ENCODE results near the gene TWSG1. TPM values are rescaled to one million over a fixed set of nuclear protein-coding genes. Genes with fewer than 3 reads are reported as not detected.
"Not testable (repeated sequence)": the region's sequence is repeated elsewhere in the genome, so short reads cannot be mapped to it uniquely, and the experiment has no call there.

Gene TWSG1
- total and polyA plus RNA-seq, 4 donors: 51.7 to 148 (median 90.2) TPM

DNA sequence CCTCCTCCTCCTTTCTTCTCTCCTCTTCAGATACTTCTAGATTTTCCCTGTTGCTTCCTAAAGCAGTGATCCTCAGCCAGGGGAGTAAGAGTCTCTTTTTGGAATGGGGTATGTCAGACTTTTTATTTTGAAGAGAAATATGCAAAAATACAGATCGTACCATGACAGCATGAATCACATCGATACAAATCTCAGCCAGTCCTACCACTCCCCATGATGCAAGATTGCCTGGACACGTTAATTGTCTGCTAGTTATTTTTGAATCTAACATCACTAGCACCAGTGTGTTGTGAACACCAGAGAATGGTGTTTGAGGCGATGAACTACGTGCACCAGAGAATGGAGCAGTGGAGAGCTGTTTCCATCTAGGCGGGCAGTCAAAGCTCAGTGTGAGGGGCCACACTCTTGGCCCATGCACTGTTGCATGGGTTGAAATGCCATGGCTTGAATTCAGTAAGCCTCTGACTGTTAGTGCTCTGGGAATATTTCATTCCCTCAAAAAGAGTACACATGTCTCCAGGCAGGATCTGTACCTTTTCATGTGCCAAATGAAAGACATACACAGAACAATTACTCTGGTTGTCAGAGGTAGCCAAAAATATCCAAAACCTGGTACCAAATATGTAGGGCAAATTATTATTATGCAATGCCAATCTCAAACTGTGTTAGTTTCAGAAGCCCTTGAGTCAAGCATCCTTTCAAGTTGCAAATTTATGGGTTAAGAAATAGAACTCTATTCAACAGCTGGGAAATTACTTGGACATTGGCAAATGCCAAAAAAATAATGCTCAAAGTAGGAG, 94.5 kb downstream of the TWSG1 start:
- intact Hi-C loops (cut with DNase I): no loop called here
- WGBS, 2 donors: 94 to 95% methylated on average over 6 of the region's 6 CpGs
- DNase-seq (no peak), ATAC-seq (ENCODE audit: low FRiP score) (no peak)
- no peaks in the 10 kb centered on the region for H3K27me3 ChIP-seq (ENCODE audit: control insufficient read depth in 1 of 2, insufficient read depth in 2 of 2, low read length in 1 of 2)
- H3K9me3 ChIP-seq (ENCODE audit: control insufficient read depth, low read length): no peaks in the 10 kb centered on the region
- H3K36me3 ChIP-seq (ENCODE audit: control insufficient read depth in 1 of 2, insufficient read depth in 2 of 2, low read length in 1 of 2): no peaks in the 10 kb centered on the region
- H3K27ac ChIP-seq (ENCODE audit: low read depth in 1 of 2, low read length in 2 of 2): no peak overlapping the region
- no peak overlapping the region for H3K4me3 ChIP-seq (ENCODE audit: low read length in 2 of 2)
- H3K4me1 ChIP-seq (ENCODE audit: control insufficient read depth in 1 of 2, insufficient read depth in 2 of 2, low read length in 2 of 2): no peaks in the 10 kb centered on the region

DNA sequence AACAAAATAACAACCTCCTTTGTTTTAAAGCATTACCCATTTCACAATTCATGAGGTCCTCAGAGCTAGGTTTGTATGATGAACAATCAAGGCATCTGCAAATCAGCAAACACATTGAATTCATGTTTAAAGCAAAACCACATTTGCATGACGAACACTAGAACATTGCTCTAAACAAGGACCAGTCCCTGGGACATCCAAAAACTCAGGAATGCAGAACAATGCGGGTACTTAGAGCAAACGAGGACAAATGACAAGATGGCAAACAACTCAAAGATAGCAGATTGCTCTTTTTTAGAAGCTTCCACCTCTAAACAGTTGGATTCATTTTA, 95.1 kb downstream of the TWSG1 start:
- intact Hi-C loops (cut with DNase I): no loop called here
- H3K36me3 ChIP-seq (ENCODE audit: control insufficient read depth in 1 of 2, insufficient read depth in 2 of 2, low read length in 1 of 2): no peaks in the 10 kb centered on the region
- H3K27me3 ChIP-seq (ENCODE audit: control insufficient read depth in 1 of 2, insufficient read depth in 2 of 2, low read length in 1 of 2): no peaks in the 10 kb centered on the region
- DNase-seq: no peak
- no peak overlapping the region for H3K27ac ChIP-seq (ENCODE audit: low read depth in 1 of 2, low read length in 2 of 2)
- H3K4me3 ChIP-seq (ENCODE audit: low read length in 2 of 2): no peak overlapping the region
- H3K9me3 ChIP-seq (ENCODE audit: control insufficient read depth, low read length): no peaks in the 10 kb centered on the region
- no peak for ATAC-seq (ENCODE audit: low FRiP score)
- no peaks in the 10 kb centered on the region for H3K4me1 ChIP-seq (ENCODE audit: control insufficient read depth in 1 of 2, insufficient read depth in 2 of 2, low read length in 2 of 2)
- WGBS, 2 donors: 43 to 49% methylated on average over 3 of the region's 3 CpGs

DNA sequence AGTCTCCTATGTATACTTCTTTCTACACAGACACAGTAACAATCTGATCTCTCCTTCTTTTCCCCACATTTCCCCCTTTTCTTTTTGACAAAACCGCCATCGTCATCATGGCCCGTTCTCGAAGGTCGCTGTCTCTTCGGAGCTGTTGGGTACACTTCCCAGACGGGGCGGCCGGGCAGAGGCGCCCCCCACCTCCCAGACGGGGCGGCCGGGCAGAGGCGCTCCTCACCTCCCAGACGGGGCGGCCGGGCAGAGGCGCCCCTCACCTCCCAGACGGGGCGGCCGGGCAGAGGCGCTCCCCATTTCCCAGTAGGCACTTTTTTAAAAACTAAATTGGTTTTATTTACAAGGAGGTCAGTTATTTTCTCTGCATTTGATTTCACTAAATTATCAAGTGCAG, 95.7 kb downstream of the TWSG1 start:
- 89 to 93% methylated on average over 21 to 22 of the region's 22 CpGs for WGBS, 2 donors
- intact Hi-C loops (cut with DNase I); H3K36me3 ChIP-seq (ENCODE audit: control insufficient read depth in 1 of 2, insufficient read depth in 2 of 2, low read length in 1 of 2); H3K4me3 ChIP-seq (ENCODE audit: low read length in 2 of 2); H3K9me3 ChIP-seq (ENCODE audit: control insufficient read depth, low read length); ATAC-seq (ENCODE audit: low FRiP score); H3K27me3 ChIP-seq (ENCODE audit: control insufficient read depth in 1 of 2, insufficient read depth in 2 of 2, low read length in 1 of 2); DNase-seq; H3K27ac ChIP-seq (ENCODE audit: low read depth in 1 of 2, low read length in 2 of 2); H3K4me1 ChIP-seq (ENCODE audit: control insufficient read depth in 1 of 2, insufficient read depth in 2 of 2, low read length in 2 of 2): not testable (repeated sequence)

DNA sequence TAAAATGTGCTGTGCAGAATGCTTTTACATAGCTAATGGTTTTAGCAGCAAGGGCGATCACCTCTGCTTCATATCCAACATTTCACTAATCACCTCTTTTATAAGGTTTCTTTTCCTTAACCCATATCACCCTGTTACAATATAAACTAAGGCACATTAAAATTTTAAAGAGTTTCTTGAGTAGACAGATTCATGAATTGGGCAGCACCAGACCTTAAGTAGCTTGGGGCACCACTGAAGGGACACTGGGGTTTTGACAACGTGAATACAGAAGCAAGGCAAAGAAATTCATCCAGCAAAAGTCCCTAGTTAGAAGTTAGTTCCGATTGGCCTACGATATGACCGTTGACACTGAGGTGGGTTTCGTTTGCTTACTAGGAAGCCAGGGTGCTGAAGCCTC, 96.7 kb downstream of the TWSG1 start:
- Histone ChIP-seq H3K27ac (ENCODE audit: low read depth in 1 of 2, low read length in 2 of 2) (no peak overlapping the region), H3K4me3 (ENCODE audit: low read length in 2 of 2) (no peak overlapping the region), H3K9me3 (ENCODE audit: control insufficient read depth, low read length) (no peaks in the 10 kb centered on the region), H3K36me3 (ENCODE audit: control insufficient read depth in 1 of 2, insufficient read depth in 2 of 2, low read length in 1 of 2) (no peaks in the 10 kb centered on the region), H3K27me3 (ENCODE audit: control insufficient read depth in 1 of 2, insufficient read depth in 2 of 2, low read length in 1 of 2) (no peaks in the 10 kb centered on the region), H3K4me1 (ENCODE audit: control insufficient read depth in 1 of 2, insufficient read depth in 2 of 2, low read length in 2 of 2) (no peaks in the 10 kb centered on the region)
- no peak for ATAC-seq (ENCODE audit: low FRiP score)
- WGBS, 2 donors: 95 to 96% methylated on average over 6 of the region's 6 CpGs
- intact Hi-C loops (cut with DNase I): no loop called here
- DNase-seq: no peak

DNA sequence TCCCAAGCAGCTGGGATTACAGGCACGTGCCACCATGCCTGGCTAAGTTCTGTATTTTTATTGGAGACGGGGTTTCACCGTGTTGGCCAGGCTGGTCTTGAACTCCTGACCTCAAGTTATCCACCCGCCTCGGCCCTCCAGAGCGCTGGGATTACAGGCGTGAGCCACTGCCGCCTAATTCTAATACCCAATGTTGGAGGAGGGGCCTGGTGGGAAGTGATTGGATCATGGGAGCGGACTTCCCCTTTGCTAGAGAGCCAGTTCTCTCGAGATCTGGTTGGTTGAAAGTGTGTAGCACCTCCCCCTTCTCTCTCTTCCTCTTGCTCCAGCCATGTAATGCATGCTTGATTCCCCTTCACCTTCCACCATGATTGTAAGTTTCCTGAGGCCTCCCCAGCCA, 98.5 kb downstream of the TWSG1 start:
- H3K4me1 ChIP-seq (ENCODE audit: control insufficient read depth in 1 of 2, insufficient read depth in 2 of 2, low read length in 2 of 2); H3K4me3 ChIP-seq (ENCODE audit: low read length in 2 of 2); H3K27ac ChIP-seq (ENCODE audit: low read depth in 1 of 2, low read length in 2 of 2); H3K36me3 ChIP-seq (ENCODE audit: control insufficient read depth in 1 of 2, insufficient read depth in 2 of 2, low read length in 1 of 2); DNase-seq; ATAC-seq (ENCODE audit: low FRiP score); intact Hi-C loops (cut with DNase I); H3K9me3 ChIP-seq (ENCODE audit: control insufficient read depth, low read length); H3K27me3 ChIP-seq (ENCODE audit: control insufficient read depth in 1 of 2, insufficient read depth in 2 of 2, low read length in 1 of 2): not testable (repeated sequence)
- 95 to 97% methylated on average over 10 of the region's 10 CpGs for WGBS, 2 donors

DNA sequence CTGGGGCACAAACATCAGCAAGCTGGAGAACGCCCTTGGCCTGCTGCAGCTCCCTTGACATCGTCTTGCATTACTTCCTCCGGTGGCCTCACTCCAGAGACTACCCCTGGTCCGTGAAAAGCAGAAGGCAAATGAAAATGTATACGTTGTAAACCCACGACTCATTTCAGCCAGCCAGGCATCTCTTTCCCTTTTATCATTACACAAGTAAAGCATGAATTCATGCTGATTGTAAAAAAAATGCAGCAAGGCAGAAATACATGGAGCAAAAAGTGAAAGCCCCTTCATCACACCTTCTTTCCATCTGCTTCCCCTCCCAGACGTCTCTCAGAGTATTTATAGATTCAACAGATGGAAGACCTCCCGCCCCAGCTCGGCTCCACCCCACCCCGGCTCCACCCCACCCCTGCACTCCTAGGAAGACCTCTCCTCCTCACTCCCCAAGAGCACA, 99.1 kb downstream of the TWSG1 start:
- H3K27ac ChIP-seq (ENCODE audit: low read depth in 1 of 2, low read length in 2 of 2): no peak overlapping the region
- DNase-seq (no peak), ATAC-seq (ENCODE audit: low FRiP score) (no peak)
- H3K27me3 ChIP-seq (ENCODE audit: control insufficient read depth in 1 of 2, insufficient read depth in 2 of 2, low read length in 1 of 2): no peaks in the 10 kb centered on the region
- intact Hi-C loops (cut with DNase I): no loop called here
- WGBS, 2 donors: 23 to 29% methylated on average over 10 of the region's 10 CpGs
- H3K9me3 ChIP-seq (ENCODE audit: control insufficient read depth, low read length): no peaks in the 10 kb centered on the region
- H3K4me3 ChIP-seq (ENCODE audit: low read length in 2 of 2): no peak overlapping the region
- H3K36me3 ChIP-seq (ENCODE audit: control insufficient read depth in 1 of 2, insufficient read depth in 2 of 2, low read length in 1 of 2): no peaks in the 10 kb centered on the region
- peaks cover 0 to 1% of the 10 kb centered on the region in 2 donors for H3K4me1 ChIP-seq (ENCODE audit: control insufficient read depth in 1 of 2, insufficient read depth in 2 of 2, low read length in 2 of 2)

DNA sequence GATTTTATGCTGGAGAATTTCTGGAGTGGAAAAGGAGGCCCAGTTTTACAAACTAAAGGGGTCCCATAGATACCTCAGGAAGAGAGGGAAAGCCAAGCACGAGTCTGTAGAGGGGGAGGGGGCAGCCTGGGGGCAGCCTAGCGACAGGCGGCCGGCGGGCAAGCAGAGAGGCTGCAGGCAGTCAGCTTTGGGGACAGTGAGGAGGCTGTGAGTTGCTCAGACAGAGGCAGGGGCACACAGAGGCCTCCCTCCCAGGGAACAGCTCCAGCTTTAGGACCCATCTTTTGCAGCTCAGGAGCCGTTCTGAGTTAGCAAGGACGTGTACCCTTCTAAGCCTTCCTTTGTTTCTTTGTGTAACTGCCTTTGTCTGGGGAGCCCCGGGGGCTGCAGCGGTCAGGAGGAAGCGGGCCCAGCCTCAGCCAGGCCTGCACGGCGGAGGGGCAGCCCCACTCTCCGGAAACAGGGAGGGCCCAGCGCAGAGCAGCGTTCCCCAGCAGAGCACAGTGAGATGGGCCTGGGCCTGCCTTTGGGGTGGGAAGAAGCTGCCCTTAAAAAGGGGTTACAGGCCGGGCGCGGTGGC, 99.6 kb downstream of the TWSG1 start:
- DNase-seq (no peak), ATAC-seq (ENCODE audit: low FRiP score) (no peak)
- Histone ChIP-seq H3K4me3 (ENCODE audit: low read length in 2 of 2) (no peak overlapping the region), H3K27ac (ENCODE audit: low read depth in 1 of 2, low read length in 2 of 2) (no peak overlapping the region), H3K4me1 (ENCODE audit: control insufficient read depth in 1 of 2, insufficient read depth in 2 of 2, low read length in 2 of 2) (peaks cover 0 to 1% of the 10 kb centered on the region in 2 donors), H3K27me3 (ENCODE audit: control insufficient read depth in 1 of 2, insufficient read depth in 2 of 2, low read length in 1 of 2) (no peaks in the 10 kb centered on the region), H3K9me3 (ENCODE audit: control insufficient read depth, low read length) (no peaks in the 10 kb centered on the region), H3K36me3 (ENCODE audit: control insufficient read depth in 1 of 2, insufficient read depth in 2 of 2, low read length in 1 of 2) (no peaks in the 10 kb centered on the region)
- 79 to 83% methylated on average over 18 of the region's 18 CpGs for WGBS, 2 donors
- intact Hi-C loops (cut with DNase I): no loop called here

DNA sequence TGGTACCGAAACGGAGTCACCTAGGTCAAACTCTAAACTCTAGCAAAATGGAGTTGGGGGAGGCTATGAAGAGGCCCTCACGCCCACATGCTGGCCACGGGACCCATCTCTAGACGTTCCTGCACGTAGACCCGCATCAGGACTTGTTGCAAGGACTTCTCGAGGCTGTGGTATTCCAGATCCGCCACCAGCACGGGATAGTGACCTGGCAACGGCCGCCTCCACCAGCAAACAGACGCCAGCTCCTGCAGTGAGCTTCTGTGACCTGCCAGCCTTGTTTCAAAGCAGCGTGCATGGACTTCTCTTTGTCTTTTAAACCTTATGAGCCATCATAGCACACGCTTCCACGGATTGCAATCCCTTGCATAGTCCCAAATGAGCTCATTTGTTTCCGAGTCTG, 100.5 kb downstream of the TWSG1 start:
- intact Hi-C loops (cut with DNase I): no loop called here
- Histone ChIP-seq H3K27ac (ENCODE audit: low read depth in 1 of 2, low read length in 2 of 2) (no peak overlapping the region), H3K9me3 (ENCODE audit: control insufficient read depth, low read length) (no peaks in the 10 kb centered on the region), H3K4me1 (ENCODE audit: control insufficient read depth in 1 of 2, insufficient read depth in 2 of 2, low read length in 2 of 2) (peaks cover 0 to 1% of the 10 kb centered on the region in 2 donors), H3K27me3 (ENCODE audit: control insufficient read depth in 1 of 2, insufficient read depth in 2 of 2, low read length in 1 of 2) (no peaks in the 10 kb centered on the region), H3K36me3 (ENCODE audit: control insufficient read depth in 1 of 2, insufficient read depth in 2 of 2, low read length in 1 of 2) (no peaks in the 10 kb centered on the region), H3K4me3 (ENCODE audit: low read length in 2 of 2) (no peak overlapping the region)
- no peak for ATAC-seq (ENCODE audit: low FRiP score)
- 96 to 98% methylated on average over 17 of the region's 17 CpGs for WGBS, 2 donors
- no peak for DNase-seq

All from aorta (tissue), 5 donors.